Thyroid gland (tissue), 4 donors: ENCODE results near the gene CYP1A2. TPM values are rescaled to one million over a fixed set of nuclear protein-coding genes. Genes with fewer than 3 reads are reported as not detected.

Source experiments
- DNase-seq, 2 donors: peaks; one replicate each; pipeline ENCODE4 v3.0.0-alpha.2; 2019
- H3K27ac ChIP-seq, 3 donors: fragments of 200-600 bp; sonication (generic); 1 replicate in 2 of 3; 2 replicates in 1 of 3; pipeline ENCODE4 v1.5.1; 2016 to 2019; ENCODE audit warnings: mild to moderate bottlenecking in 1 of 3, moderate library complexity in 1 of 3
- H3K27me3 ChIP-seq: fragments of 200-600 bp; sonication (generic); one replicate; pipeline ENCODE4 v1.5.1; 2019
- H3K36me3 ChIP-seq, 2 donors: fragments of 200-600 bp; sonication (generic); one replicate each; pipeline ENCODE4 v1.5.1; 2016 to 2019
- H3K4me1 ChIP-seq, 2 donors: fragments of 200-600 bp; sonication (generic); one replicate each; pipeline ENCODE4 v1.5.1; 2017 to 2019
- H3K4me3 ChIP-seq, 3 donors: fragments of 200-600 bp; sonication (generic); replicated peaks in 1 of 3; 1 replicate in 2 of 3; 2 replicates in 1 of 3; pipeline ENCODE4 v1.5.1; 2016; ENCODE audit warnings: mild to moderate bottlenecking in 1 of 3
- H3K9me3 ChIP-seq: fragments of 200-600 bp; sonication (generic); one replicate; pipeline ENCODE4 v1.5.1; 2017
- CTCF ChIP-seq, 6 experiments: fragments of 200-600 bp in 3 of 6; fragments of 450-650 bp in 3 of 6; sonication (generic) in 3 of 6; IDR thresholded peaks; one replicate each; pipeline ENCODE4 v1.5.1; 2016 to 2019; ENCODE audit warnings: antibody characterized with exemption in 6 of 6, mild to moderate bottlenecking in 2 of 6, inconsistent platforms in 1 of 6, moderate library complexity in 1 of 6
- POLR2A ChIP-seq, 2 donors: fragments of 450-650 bp; IDR thresholded peaks; one replicate each; pipeline ENCODE4 v1.6.1; 2017; ENCODE audit warnings: antibody characterized with exemption in 2 of 2, mild to moderate bottlenecking in 2 of 2, moderate library complexity in 1 of 2
- WGBS, 2 donors: methylation state at CpG; one replicate each; pipeline ENCODE4 v1.1.5; 2017; 5-methylcytosine and 5-hydroxymethylcytosine counted together
- intact Hi-C: fragments of 100-400 bp; cut with DNase I; formaldehyde crosslinking; loops from one replicate; pipeline ENCODE4 v1.15.1; 2023
- total RNA-seq, 4 donors: library from RNA; depleted of rRNA; stranded (reverse); fragments of >200 nt; gene quantifications; one replicate each; pipeline ENCODE4 v1.2.3, GENCODE V29; 2016

CYP1A2 gene
- total RNA-seq, 4 donors from 2014 or later: 1.3 to 9.9 (median 2.9) TPM

GRCh38 chr15:74754593-74755215 is 6.1 kb downstream of the CYP1A2 start:
- Histone ChIP-seq H3K36me3 (no peaks in the 10 kb centered on the region), H3K4me3 (no peak overlapping the region), H3K9me3 (no peaks in the 10 kb centered on the region), H3K27me3 (no peaks in the 10 kb centered on the region), H3K4me1 (peaks cover 21 to 22% of the 10 kb centered on the region in 2 donors), H3K27ac (no peak overlapping the region)
- intact Hi-C loops: no loop called here
- TF ChIP-seq POLR2A (IDR thresholded peaks at IDR 0.05) (no peak), CTCF (IDR thresholded peaks at IDR 0.05) (no peak)
- no peak for DNase-seq
- WGBS, 2 donors: 82 to 88% methylated on average over 13 to 20 of the region's 20 CpGs

GRCh38 chr15:74758736-74759135 is 10.1 kb downstream of the CYP1A2 start:
- H3K36me3 ChIP-seq: no peaks in the 10 kb centered on the region
- TF ChIP-seq POLR2A (IDR thresholded peaks at IDR 0.05): no peak
- no peak for TF ChIP-seq CTCF (IDR thresholded peaks at IDR 0.05)
- no peaks in the 10 kb centered on the region for H3K9me3 ChIP-seq
- H3K4me1 ChIP-seq: peaks cover 9 to 16% of the 10 kb centered on the region in 2 donors
- H3K4me3 ChIP-seq: no peak overlapping the region
- intact Hi-C loops: no loop called here
- no peak for DNase-seq
- H3K27ac ChIP-seq: no peak overlapping the region
- no peaks in the 10 kb centered on the region for H3K27me3 ChIP-seq
- WGBS, 2 donors: 90 to 95% methylated on average over 6 to 8 of the region's 8 CpGs

GRCh38 chr15:74762791-74763150 is 14.1 kb downstream of the CYP1A2 start:
- no peaks in the 10 kb centered on the region for H3K9me3 ChIP-seq
- no peaks in the 10 kb centered on the region for H3K36me3 ChIP-seq
- peak; percentile 49 to 74 for DNase-seq
- H3K4me1 ChIP-seq: peaks cover 7 to 11% of the 10 kb centered on the region in 2 donors
- TF ChIP-seq POLR2A (IDR thresholded peaks at IDR 0.05): no peak
- TF ChIP-seq CTCF (IDR thresholded peaks at IDR 0.05): no peak
- no peak overlapping the region for H3K4me3 ChIP-seq
- H3K27ac ChIP-seq: peak overlapping the region in 1 of 3 donors; percentile 38
- WGBS, 2 donors: 17 to 24% methylated on average over 6 of the region's 6 CpGs
- no peaks in the 10 kb centered on the region for H3K27me3 ChIP-seq
- intact Hi-C loops: no loop called here

- no peak overlapping the region for H3K4me3 ChIP-seq
- H3K27ac ChIP-seq: no peak overlapping the region
- TF ChIP-seq POLR2A (IDR thresholded peaks at IDR 0.05): no peak
- TF ChIP-seq CTCF (IDR thresholded peaks at IDR 0.05): no peak
- no peaks in the 10 kb centered on the region for H3K27me3 ChIP-seq
- no peak for DNase-seq
- intact Hi-C loops: no loop called here
- no peaks in the 10 kb centered on the region for H3K9me3 ChIP-seq
- H3K36me3 ChIP-seq: no peaks in the 10 kb centered on the region
- H3K4me1 ChIP-seq: peaks cover 7 to 11% of the 10 kb centered on the region in 2 donors
- 93 to 95% methylated on average over 12 to 15 of the region's 15 CpGs for WGBS, 2 donors
Measured at GRCh38 chr15:74763416-74763815, 14.8 kb downstream of the CYP1A2 start.

GRCh38 chr15:74767167-74768098 is 18.8 kb downstream of the CYP1A2 start:
- H3K36me3 ChIP-seq: no peaks in the 10 kb centered on the region
- H3K27me3 ChIP-seq: no peaks in the 10 kb centered on the region
- TF ChIP-seq POLR2A (IDR thresholded peaks at IDR 0.05): no peak
- no peak for TF ChIP-seq CTCF (IDR thresholded peaks at IDR 0.05)
- no peak for DNase-seq
- H3K9me3 ChIP-seq: no peaks in the 10 kb centered on the region
- no peak overlapping the region for H3K27ac ChIP-seq
- H3K4me1 ChIP-seq: peaks cover 5 to 16% of the 10 kb centered on the region in 2 donors
- intact Hi-C loops: loop anchor here (2.0 kb wide), 2 partner anchors 71 to 133 kb away; partner anchors contain the start of gene EDC3
- 87 to 95% methylated on average over 11 to 14 of the region's 14 CpGs for WGBS, 2 donors
- no peak overlapping the region for H3K4me3 ChIP-seq
